T1000 (cell line): ENCODE measurements around the gene PIF1.
A peak's percentile ranks its signal among the peaks of the same experiment; 100 is the strongest.

ENCODE experiments used
- DNase-seq: peaks from one replicate; lab custom pipeline; 2025; ENCODE audit warnings: mixed read lengths; lab: John Stamatoyannopoulos, UW

Gene PIF1

GRCh38 chr15:64825431-64826294 is at the start of gene PIF1:
TSS of gene PIF1 (minus strand) at chr15:64825647. CDS start at chr15:64824335, 1,312 bp downstream.
- DNase-seq, result peak; percentile 87

- no peak for DNase-seq
Measured at GRCh38 chr15:64870353-64870752, 44.9 kb upstream of the PIF1 start.

- DNase-seq, result no peak
Measured at GRCh38 chr15:64869501-64869900, 44.1 kb upstream of the PIF1 start.

- DNase-seq, result peak; percentile 80
Measured at GRCh38 chr15:64865998-64866520, 40.6 kb upstream of the PIF1 start.

- DNase-seq, result no peak
Measured at GRCh38 chr15:64865126-64865997, 39.9 kb upstream of the PIF1 start.

- no peak for DNase-seq
Measured at GRCh38 chr15:64864068-64864467, 38.6 kb upstream of the PIF1 start.

- no peak for DNase-seq
Measured at GRCh38 chr15:64862408-64862807, 37.0 kb upstream of the PIF1 start.

GRCh38 chr15:64861960-64862359 is 36.5 kb upstream of the PIF1 start:
- DNase-seq, result no peak

- no peak for DNase-seq
Measured at GRCh38 chr15:64861331-64861730, 35.9 kb upstream of the PIF1 start.

- no peak for DNase-seq
Measured at GRCh38 chr15:64859226-64859625, 33.8 kb upstream of the PIF1 start.

- no peak for DNase-seq
Measured at GRCh38 chr15:64858021-64858575, 32.7 kb upstream of the PIF1 start.

- DNase-seq, result no peak
Measured at GRCh38 chr15:64857421-64857820, 32.0 kb upstream of the PIF1 start.

GRCh38 chr15:64856429-64857145 is 31.1 kb upstream of the PIF1 start:
- no peak for DNase-seq

- no peak for DNase-seq
Measured at GRCh38 chr15:64855205-64855975, 29.9 kb upstream of the PIF1 start.

GRCh38 chr15:64854526-64854925 is 29.1 kb upstream of the PIF1 start:
- no peak for DNase-seq

GRCh38 chr15:64854041-64854440 is 28.6 kb upstream of the PIF1 start:
- no peak for DNase-seq

GRCh38 chr15:64851503-64851840 is 26.0 kb upstream of the PIF1 start:
- DNase-seq, result no peak

GRCh38 chr15:64850778-64851502 is 25.5 kb upstream of the PIF1 start:
- DNase-seq, result no peak

- no peak for DNase-seq
Measured at GRCh38 chr15:64847876-64848716, 22.6 kb upstream of the PIF1 start.
